ENCODE data around the gene CABP1.
A peak's percentile ranks its signal among the peaks of the same experiment; 100 is the strongest.

The CABP1 gene

DNA sequence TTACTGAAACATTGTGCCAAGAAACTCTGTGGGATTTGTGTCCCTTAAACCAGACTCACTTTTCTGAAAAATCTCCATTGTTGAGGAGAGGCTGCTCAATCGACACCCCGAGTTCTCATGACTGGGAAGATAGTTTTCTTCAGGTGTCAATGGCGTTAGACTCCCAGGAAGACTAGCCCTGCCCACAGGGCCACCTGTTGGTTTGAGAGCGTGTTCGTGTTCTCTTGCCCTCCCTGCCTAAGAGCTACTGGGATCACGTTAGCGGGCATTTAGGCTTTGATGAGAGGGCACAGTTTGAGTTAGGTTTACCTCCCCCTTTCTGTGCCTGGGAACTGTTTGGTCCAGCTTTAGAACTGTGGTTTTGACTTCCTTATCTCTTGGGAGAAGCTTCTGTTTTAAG lies 59.1 kb downstream of the CABP1 start:
- H3K4me3 ChIP-seq (ENCODE audit: low read length), result no peak overlapping the region
- TF ChIP-seq, protein P1, sequence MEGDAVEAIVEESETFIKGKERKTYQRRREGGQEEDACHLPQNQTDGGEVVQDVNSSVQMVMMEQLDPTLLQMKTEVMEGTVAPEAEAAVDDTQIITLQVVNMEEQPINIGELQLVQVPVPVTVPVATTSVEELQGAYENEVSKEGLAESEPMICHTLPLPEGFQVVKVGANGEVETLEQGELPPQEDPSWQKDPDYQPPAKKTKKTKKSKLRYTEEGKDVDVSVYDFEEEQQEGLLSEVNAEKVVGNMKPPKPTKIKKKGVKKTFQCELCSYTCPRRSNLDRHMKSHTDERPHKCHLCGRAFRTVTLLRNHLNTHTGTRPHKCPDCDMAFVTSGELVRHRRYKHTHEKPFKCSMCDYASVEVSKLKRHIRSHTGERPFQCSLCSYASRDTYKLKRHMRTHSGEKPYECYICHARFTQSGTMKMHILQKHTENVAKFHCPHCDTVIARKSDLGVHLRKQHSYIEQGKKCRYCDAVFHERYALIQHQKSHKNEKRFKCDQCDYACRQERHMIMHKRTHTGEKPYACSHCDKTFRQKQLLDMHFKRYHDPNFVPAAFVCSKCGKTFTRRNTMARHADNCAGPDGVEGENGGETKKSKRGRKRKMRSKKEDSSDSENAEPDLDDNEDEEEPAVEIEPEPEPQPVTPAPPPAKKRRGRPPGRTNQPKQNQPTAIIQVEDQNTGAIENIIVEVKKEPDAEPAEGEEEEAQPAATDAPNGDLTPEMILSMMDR (IDR thresholded peaks at IDR 0.05; ENCODE audit: insufficient read depth, low read depth, low read length, missing control alignments), result no peak
- no peak for DNase-seq (ENCODE audit: low read depth)

DNA sequence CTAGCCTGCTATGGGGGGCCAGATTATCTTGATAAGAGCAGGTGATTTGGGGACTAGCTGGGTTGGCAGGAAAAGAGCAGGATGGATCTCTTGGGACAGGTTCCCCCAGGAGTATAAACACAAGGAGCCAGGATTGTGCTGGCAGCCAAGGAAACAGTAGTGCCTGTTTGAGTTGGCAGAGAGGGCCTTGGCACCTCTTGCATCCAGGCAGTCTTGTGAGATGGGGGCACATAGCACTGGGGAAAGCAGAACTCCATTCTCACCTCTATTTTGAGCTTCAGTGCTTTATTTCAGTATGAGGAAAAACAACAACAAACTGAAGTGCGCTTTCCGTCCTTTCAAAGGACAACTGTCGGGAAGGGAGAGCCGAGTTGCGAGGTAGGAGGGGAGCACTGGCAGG lies 60.5 kb downstream of the CABP1 start:
- no peak overlapping the region for H3K4me3 ChIP-seq (ENCODE audit: low read length)
- TF ChIP-seq, protein P1 (IDR thresholded peaks at IDR 0.05; ENCODE audit: insufficient read depth, low read depth, low read length, missing control alignments), result no peak
- no peak for DNase-seq (ENCODE audit: low read depth)

DNA sequence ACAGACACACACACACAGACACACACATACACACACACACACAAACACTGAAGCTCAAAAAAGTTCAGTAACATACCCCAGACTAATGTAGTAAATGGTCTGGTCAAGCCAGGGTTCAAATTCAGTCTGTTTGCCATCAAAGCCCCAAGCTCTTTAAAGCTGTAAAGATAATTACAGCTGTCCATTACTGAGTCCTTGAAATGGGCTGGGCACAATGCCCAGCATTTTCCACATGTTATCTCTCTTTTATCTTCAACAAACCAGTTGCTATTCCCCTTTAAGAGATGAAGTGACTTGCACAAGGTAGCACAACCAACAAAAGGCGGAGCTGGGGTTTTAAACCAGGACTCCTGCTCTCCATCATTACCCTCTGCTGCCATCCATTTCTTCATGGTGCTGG lies 62.2 kb downstream of the CABP1 start:
- TF ChIP-seq, protein P1 (IDR thresholded peaks at IDR 0.05; ENCODE audit: insufficient read depth, low read depth, low read length, missing control alignments), result no peak
- no peak overlapping the region for H3K4me3 ChIP-seq (ENCODE audit: low read length)
- no peak for DNase-seq (ENCODE audit: low read depth)

DNA sequence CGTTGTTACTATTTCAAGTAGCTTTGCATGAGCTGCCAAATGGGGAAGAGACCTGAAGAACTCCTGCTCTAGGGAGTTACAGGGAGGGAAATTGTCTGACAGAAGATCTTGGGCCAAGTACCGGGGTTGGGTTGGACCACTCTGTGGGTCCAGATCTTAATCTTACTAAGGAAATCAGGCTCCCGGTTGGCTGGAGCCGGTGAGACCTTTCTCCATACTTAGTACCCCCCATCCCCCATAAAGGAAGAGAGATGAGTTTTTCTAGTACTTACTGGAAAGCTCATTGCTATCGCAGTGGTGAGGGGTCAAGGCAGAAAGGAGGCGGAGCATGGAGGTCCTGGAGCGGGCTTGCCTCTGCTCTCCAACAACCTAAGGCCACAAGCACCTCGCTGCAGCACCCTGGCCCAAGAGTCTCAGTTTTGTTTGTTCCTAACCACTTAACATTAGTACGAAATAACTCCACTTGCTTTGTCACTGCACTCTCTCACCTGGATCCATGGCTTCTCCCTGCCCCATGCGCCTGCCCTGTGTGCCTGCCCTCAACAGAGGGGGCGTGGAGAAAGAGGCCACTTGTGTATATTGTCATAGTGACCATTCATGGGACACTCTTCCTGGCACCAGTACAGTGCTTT lies 63.0 kb downstream of the CABP1 start:
- no peak for DNase-seq (ENCODE audit: low read depth)
- TF ChIP-seq, protein P1 (IDR thresholded peaks at IDR 0.05; ENCODE audit: insufficient read depth, low read depth, low read length, missing control alignments), result no peak
- H3K4me3 ChIP-seq (ENCODE audit: low read length), result no peak overlapping the region

DNA sequence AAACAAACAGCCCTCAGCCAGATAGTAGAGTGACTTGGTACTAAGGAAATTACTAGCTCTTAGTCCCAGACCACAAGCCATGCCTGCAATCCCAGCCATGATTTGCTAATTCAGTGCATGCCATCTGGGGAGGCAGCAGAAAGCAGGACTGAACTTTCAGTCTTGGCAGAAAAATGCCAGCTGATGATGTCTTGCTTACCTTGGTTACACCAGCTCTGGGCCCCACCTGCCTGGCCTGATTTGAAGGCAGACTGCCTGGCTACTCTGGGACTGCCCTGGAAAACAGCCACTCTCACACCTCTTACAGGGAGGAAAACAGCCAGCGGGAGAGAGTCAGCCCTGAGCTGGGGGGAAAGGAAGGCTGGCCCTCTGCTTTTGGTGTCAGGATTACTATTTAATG lies 65.2 kb downstream of the CABP1 start:
- TF ChIP-seq, protein P1 (IDR thresholded peaks at IDR 0.05; ENCODE audit: insufficient read depth, low read depth, low read length, missing control alignments), result no peak
- H3K4me3 ChIP-seq (ENCODE audit: low read length), result no peak overlapping the region
- DNase-seq (ENCODE audit: low read depth), result no peak

DNA sequence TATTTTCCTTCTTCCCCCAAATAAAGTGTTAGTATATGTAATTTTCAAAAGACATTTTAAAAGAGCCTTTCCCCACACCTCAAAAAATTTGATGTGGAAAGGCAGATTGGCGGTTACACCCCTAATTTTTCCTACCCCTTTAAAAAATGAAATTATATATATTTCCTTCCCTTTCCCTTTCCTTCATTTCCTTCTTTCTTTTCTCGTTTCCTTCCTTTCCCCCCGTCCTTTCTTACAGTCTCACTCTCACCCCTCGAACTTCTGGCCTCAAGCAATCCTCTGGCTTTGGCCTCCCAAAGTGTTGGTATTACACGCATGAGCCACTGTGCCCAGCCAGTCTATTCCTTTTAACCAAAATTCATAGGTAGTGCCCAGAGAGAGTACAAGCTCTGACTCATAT lies 65.6 kb downstream of the CABP1 start:
- TF ChIP-seq, protein P1 (IDR thresholded peaks at IDR 0.05; ENCODE audit: insufficient read depth, low read depth, low read length, missing control alignments), result no peak
- H3K4me3 ChIP-seq (ENCODE audit: low read length), result no peak overlapping the region
- DNase-seq (ENCODE audit: low read depth), result peak; percentile 15

DNA sequence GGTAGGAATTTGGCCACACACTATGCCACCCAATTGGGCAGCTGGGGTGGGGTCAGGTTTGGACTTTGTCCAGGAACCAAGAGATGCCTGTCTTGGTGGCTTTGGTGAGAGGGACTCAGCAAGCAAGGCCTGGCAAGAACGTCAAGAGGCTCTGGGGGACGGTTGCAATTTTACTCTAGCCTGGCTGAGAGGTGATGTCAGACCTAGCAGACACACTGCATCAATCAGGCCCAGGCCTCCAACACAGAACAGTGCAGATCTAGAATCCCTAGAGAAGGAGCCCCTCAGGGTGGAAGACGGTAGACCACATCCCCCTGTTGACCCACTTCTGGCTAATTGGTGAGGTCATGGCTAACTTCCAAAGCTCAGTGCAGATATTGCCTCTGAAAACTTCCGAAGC lies 68.2 kb downstream of the CABP1 start:
- TF ChIP-seq, protein P1 (IDR thresholded peaks at IDR 0.05; ENCODE audit: insufficient read depth, low read depth, low read length, missing control alignments), result no peak
- no peak for DNase-seq (ENCODE audit: low read depth)

More for the DNA sequence above, 68.2 kb downstream of the CABP1 start:
- H3K4me3 ChIP-seq (ENCODE audit: low read length), result no peak overlapping the region

All from epithelial cell of esophagus (primary cell).